A549 treated with AZD9567 at 1 μM for 4 hours (cell line): ENCODE data around the gene SCYGR2. TPM values are rescaled to one million over a fixed set of nuclear protein-coding genes. Genes with fewer than 3 reads are reported as not detected.

Source experiments
- total RNA-seq: library from RNA; stranded (reverse); fragments of 200-300 nt; extraction: Qiagen RNA extraction; gene quantifications from 5 replicates; pipeline ENCODE4 v1.2.3, GENCODE V29; 2022; ENCODE audit not compliant: insufficient read depth

Gene SCYGR2, protein sequence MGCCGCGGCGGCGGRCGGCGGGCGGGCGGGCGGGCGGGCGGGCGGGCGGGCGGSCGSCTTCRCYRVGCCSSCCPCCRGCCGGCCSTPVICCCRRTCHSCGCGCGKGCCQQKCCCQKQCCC
- not detected in 5 replicates for total RNA-seq

DNA sequence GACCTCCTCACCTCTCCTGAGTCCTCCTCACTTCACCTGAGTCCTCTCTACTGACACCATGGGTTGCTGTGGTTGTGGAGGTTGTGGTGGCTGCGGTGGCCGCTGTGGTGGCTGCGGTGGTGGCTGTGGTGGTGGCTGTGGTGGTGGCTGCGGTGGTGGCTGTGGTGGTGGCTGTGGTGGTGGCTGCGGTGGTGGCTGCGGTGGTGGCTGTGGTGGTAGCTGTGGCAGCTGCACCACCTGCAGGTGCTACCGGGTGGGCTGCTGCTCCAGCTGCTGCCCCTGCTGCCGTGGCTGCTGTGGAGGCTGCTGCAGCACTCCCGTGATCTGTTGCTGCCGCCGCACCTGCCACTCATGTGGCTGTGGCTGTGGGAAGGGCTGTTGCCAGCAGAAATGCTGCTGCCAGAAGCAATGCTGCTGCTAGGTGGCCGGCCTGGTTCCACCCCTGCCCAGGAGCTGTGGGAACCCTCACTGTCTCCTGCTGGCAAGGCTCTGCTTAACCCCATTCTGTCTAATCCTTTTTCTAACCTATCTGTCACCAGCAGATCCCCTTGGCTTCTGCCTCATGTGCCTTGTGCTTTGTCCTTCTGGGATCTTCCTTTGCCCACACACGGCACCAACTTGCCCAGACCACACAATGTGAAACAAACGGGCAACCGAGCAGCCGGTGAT, at the start of gene SCYGR2:
Gene SCYGR2, plus strand, starts transcription at position 59 of the 669 bp plus-strand sequence. Its CDS starts 0 bp downstream, at position 59.

DNA sequence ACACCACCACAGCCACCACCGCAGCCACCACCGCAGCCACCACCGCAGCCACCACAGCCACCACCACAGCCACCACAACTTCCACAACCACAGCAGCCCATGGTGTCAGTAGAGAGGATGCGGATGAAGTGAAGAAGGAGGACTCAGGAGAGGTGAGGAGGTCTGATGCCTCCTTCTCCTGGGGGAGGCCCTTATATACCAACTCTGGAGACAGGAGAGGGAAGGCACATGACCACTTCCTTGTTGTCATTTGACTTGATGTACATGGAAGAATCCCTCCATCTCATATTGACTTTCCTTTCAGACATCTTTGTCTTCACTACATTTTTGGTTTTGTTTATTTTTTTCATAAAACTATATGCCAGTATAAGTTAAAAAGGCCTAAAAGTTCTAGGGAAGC, 16.0 kb downstream of the SCYGR2 start, which contains the start of gene SCYGR3:
Gene SCYGR3, minus strand, starts transcription at position 101 of the 400 bp plus-strand sequence. Its CDS starts 0 bp downstream, at position 101.

DNA sequence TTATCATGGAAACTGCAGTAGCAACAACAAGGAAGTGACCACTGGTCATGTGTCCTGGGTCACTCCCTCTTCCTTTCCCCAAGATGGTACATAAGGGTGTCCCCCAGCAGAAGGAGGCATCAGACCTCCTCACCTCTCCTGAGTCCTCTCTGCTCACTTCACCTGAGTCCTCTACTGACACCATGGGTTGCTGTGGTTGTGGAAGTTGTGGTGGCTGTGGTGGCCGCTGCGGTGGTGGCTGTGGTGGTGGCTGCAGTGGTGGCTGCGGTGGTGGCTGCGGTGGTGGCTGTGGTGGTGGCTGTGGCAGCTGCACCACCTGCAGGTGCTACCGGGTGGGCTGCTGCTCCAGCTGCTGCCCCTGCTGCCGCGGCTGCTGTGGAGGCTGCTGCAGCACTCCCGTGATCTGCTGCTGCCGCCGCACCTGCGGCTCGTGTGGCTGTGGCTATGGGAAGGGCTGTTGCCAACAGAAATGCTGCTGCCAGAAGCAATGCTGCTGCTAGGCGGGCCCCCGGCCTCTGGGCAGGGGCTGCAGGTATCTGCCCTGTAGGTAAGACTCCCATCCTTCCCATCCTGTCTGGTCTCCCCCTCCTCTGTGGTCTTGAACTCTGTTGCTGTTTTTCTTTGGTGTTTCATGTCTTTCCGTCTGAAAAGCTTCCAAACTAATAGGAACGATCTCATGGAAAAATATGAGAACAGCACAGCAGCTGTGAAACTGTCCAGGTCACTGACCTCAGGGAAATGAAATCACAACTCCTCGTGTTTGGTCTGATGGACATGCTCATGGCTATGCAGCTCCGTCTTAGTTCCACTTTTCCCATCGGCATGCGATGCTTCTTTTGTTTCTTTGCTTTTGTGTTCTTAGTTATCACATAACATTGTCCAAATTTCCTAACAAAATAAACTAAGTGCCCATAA, 18.9 kb downstream of the SCYGR2 start, which contains the start of gene SCYGR4:
Gene SCYGR4, plus strand, starts transcription at position 183 of the 915 bp plus-strand sequence. Its CDS starts 0 bp downstream, at position 183.

Other genes starting within 250 kb of the SCYGR2 start
- gene TM4SF20, start 219.6 kb upstream of the SCYGR2 start, total RNA-seq: 5.8 to 11.8 TPM (median 8.4 TPM) in 5 replicates
- not detected in 5 replicates for gene SCYGR1, start 210.9 kb upstream of the SCYGR2 start, total RNA-seq
- gene AGFG1, start 126.7 kb upstream of the SCYGR2 start, total RNA-seq: 111 to 145 TPM (median 116 TPM) in 5 replicates
- gene SCYGR3, start 15.9 kb downstream of the SCYGR2 start, total RNA-seq: not detected in 5 replicates
- not detected in 5 replicates for gene SCYGR4, start 18.6 kb downstream of the SCYGR2 start, total RNA-seq
- not detected in 5 replicates for gene SCYGR5, start 67.9 kb downstream of the SCYGR2 start, total RNA-seq
- gene SLC19A3, start 119.1 kb downstream of the SCYGR2 start, total RNA-seq: 2.6 to 4.0 TPM (median 2.9 TPM) in 5 replicates
- gene SCYGR6, start 125.9 kb downstream of the SCYGR2 start, total RNA-seq: not detected in 5 replicates
- gene SCYGR7, start 129.4 kb downstream of the SCYGR2 start, total RNA-seq: not detected in 5 replicates
- gene SCYGR8, start 147.0 kb downstream of the SCYGR2 start, total RNA-seq: not detected in 5 replicates
- gene CCL20, start 214.9 kb downstream of the SCYGR2 start, total RNA-seq: 3.6 to 9.0 TPM (median 6.2 TPM) in 4 of 5 replicates, not detected in the other